D341Med (cell line): ENCODE measurements around the gene ROBO1.
"Not testable (repeated sequence)": the region's sequence is repeated elsewhere in the genome, so short reads cannot be mapped to it uniquely, and the experiment has no call there.

ENCODE experiments used
- DNase-seq: peaks from one replicate; pipeline ENCODE4 v3.0.0; 2012; ENCODE audit warnings: low spot score

The ROBO1 gene

DNA sequence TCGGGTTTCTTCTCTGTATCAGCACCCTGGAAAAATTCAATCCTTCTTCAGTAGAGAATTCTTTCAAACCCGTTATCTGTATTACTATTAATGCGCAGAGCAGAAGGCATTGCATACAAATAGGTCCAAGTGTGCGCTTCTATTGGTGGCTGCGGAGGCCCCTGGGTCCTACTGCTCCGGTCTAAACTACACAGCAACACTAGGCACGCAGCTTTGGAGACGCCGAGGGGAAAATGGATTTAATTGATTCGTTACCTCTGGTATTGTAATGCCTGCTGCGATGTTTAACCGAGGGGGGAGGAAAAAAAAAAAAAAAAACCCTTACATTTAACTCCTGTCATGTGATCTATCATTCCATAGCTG, at the start of gene ROBO1:
Gene ROBO1 (minus strand): TSS at position 94 of the 363 bp plus-strand sequence.
- DNase-seq, result no peak

DNA sequence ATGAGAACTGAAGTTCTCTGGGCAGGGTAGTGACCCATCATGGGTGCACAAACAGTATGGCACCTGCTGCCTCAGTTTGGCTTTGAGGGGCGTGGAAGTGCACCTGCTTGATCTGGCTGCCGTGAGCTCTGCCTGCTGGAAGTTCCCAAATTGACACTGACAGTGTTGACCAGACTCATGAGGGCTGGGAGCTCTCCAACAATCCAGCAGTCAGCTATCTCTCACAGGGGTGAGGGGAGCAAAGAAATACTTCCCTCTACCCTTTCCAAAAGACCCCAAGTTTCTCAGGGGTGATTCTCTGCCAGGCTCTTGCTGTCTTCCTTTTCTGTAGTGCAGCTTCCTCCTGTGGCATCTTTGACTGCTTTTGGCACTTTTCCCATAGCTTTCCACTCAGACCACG, 49.4 kb upstream of the ROBO1 start:
- no peak for DNase-seq

DNA sequence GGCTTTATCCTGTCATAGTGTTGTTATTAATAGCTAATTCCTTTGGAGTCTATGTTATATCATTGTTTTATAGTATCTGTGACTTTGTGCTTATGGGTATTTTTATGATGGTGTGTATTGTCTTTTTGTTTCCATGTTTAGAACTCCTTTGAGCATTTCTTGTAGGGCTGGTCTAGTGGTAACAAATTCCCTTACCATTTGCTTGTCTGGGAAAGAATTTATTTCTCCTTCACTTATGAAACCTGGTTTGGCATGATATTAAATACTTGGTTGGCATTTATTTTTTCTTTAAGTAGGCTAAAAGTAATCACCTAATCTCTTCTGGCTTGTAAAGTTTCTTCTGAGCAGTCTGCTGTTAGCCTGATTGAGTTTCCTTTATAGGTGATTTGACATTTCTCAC, 47.7 kb upstream of the ROBO1 start:
- no peak for DNase-seq

- no peak for DNase-seq
These were observed 42.8 kb upstream of the ROBO1 start for GRCh38 chr3:79810581-79810980.

GRCh38 chr3:79810092-79810491, 42.3 kb upstream of the ROBO1 start:
- DNase-seq, result no peak

DNA sequence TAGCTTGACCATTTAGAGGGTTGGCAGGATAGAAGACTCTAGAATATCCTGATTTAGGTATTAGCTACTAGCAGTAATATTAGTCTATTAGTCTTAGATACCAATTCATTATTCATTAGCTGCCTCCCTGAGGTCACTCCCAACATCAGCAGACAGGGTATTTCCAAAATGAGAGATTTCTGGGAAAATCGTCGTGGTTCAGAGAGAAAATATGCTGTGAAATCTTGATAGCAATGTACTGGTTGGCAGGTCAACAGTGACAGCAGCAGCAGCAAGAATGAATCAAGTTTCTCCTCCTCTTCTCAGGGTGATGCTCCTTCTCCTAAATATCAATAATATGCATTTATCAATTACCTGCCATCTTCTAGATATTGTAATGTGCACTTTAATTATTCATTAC, 41.3 kb upstream of the ROBO1 start:
- DNase-seq, result no peak

DNA sequence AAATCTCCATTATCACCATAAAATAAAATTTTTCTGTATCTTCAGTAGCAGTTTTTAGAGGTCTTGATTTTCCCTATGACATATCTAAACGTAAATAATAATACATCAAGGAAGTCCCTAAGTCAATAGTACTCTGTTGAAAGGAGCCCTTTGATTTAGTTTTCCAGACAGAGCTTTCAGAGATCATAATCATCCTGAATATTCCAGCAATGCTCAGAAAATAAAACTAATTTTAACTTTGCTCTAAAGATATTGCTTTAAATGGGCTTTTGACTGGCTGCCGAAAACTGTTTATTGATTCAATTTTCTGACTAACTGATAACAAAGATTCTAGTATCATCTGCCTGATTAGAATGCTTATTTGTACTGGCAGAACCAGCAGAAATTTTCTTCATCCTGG, 40.7 kb upstream of the ROBO1 start:
- no peak for DNase-seq

DNA sequence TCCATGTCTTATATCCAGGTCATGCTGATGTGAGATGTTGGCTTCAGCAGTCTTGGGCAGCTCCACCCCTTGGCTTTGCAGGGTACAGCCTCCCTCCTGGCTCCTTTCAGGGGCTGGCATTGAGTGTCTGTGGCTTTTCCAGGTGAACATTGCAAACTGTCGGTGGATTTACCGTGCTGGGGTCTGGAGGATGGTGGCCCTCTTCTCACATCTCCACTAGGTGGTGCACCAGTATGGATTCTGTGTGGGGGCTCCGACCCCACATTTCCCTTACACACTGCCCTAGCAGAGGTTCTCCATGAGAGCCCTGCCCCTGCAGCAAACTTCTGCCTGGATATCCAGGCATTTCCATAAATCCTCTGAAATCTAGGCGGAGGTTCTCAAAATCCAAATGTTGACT, 22.4 kb upstream of the ROBO1 start:
- DNase-seq, result not testable (repeated sequence)

GRCh38 chr3:79773291-79773690, 5.5 kb upstream of the ROBO1 start:
- DNase-seq, result no peak

- no peak for DNase-seq
These were observed 1.4 kb upstream of the ROBO1 start for GRCh38 chr3:79769229-79769628.

- DNase-seq, result peak; percentile 26
These were observed 449 bp downstream of the ROBO1 start for GRCh38 chr3:79767194-79767904.

- peak; percentile 62 for DNase-seq
These were observed 1.2 kb downstream of the ROBO1 start for GRCh38 chr3:79766496-79767193.

DNA sequence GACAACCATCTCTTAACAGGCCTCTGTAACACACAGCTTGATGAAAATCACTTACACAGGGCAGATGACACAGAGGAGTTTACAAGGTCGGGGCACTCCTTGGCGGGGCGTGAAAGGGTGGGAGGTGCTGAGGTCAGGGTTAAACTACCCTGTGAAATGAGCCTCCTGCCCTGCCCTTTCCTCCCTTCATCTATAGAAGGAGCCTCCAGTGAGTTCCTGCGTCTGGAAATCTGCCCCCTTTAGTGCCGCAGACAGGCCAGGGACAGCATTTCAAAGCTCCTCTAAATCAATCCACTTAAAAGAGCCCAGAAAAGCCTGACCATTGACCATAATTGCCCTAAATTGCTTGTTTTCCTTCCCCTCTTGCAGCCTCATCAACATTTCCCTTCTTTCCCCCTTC, 1.9 kb downstream of the ROBO1 start:
- no peak for DNase-seq

- no peak for DNase-seq
These were observed 6.4 kb downstream of the ROBO1 start for GRCh38 chr3:79761441-79761840.

DNA sequence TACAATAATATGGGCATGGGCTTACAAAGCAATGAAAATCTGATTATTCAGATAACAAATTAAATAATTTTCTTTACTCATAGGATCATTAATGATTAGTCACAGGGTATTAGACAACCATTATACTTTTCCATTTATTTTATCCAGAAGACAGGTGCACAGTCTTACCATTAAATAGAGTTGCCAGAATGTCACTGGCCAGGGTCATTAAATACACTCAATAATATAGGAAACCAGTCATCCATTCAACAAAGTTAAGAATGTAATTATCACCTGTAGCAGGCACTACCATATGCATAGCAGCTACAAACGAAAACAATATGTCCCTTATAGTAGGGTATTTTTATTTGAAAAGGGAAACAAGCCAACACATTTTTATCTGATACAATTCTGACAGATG, 16.1 kb downstream of the ROBO1 start:
- DNase-seq, result no peak

DNA sequence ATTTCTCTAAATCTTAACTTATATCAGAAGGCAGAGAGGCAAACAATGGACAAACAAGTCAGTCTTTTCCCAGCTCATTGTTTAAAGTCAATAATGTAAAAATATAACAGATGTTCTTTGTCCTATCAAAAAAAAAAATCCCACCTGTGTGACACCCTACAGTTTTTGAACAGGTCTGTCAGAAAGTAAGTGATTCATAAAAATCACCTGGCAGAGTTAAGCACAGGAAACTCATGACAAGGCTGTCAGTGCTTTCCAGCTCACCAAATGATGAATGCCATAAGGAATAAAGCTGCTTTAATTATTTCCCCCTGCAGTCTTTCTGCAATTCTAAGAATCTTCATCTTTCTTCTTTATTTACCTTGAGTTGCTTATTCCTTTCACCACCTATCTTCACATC, 30.3 kb downstream of the ROBO1 start:
- DNase-seq, result no peak

DNA sequence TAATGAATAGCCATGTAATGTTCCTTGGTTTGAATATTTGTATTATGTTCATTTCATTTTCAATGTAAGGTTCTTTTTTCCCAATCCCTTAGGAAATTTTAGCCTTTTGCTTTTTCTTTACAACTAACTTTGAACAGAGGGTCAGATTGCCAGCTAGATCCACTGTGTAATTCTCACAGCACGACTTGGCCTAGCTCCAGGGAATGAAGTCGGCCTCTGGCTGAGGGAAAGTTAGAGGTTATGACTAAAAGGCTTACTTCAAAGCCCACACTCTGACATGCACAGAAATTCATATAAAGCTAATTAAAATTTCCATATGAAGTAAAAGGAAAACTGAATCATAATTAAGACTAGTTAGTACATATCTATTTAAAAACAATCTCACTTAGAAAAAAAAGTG, 38.7 kb downstream of the ROBO1 start:
- peak; percentile 24 for DNase-seq

GRCh38 chr3:79726786-79727185, 41.0 kb downstream of the ROBO1 start:
- DNase-seq, result no peak

DNA sequence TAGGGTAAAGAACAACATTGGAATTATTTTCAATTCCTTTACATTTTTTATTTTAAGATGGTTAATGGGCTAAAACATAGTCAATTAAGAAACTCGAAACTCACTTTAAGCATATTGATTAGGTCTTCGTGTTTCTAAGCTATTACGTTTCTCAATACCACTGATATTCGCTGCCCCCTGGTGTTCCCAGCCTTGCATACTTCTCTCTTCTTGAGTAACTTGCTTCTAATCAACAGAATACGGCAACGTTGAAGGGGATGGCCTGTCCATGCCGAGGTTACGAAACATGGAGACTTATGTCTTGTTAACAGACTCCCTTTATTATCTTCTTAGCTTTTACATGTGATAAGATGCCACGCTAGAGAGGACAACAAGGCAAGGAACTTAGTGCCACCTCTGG, 43.6 kb downstream of the ROBO1 start:
- peak; percentile 33 for DNase-seq

- no peak for DNase-seq
These were observed 77.7 kb downstream of the ROBO1 start for GRCh38 chr3:79690072-79690471.

- no peak for DNase-seq
These were observed 82.7 kb downstream of the ROBO1 start for GRCh38 chr3:79685108-79685507.

- DNase-seq, result no peak
These were observed 83.8 kb downstream of the ROBO1 start for GRCh38 chr3:79684041-79684440.

- DNase-seq, result no peak
These were observed 95.1 kb downstream of the ROBO1 start for GRCh38 chr3:79672731-79673130.

DNA sequence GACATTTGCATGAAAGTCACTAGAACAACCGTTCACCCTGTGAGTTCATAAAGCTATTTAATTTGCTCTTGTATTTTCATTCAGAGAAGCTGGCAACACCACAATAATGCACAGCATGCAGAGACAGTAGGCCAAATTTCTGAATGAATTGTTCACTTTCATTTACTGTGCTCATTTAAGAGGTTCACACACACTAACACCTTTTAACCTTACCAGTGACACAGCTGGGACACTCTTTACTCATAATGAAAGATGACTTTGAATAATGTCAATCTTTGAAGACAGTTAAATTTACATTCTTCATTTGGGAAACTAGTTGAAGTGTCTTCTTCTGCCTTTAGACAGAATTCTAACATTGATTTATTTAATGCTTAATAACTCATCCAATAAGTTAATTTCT, 95.7 kb downstream of the ROBO1 start:
- no peak for DNase-seq
